SK-N-SH treated with all-trans-retinoic acid at 6 μM for 48 hours (cell line): ENCODE data around the gene RPL18A.

ENCODE experiments used
- ATAC-seq: fragments of 200-7000 bp; cut with Tn5 transposase; 3 replicates; pipeline ENCODE4 v1.9.1; 2020; ENCODE audit warnings: mild to moderate bottlenecking, moderate library complexity
- ARNTL ChIP-seq: fragments of 450-650 bp; formaldehyde crosslinking; IDR thresholded peaks from 2 replicates; pipeline ENCODE4 v1.5.0; 2020; ENCODE audit warnings: low read depth, mild to moderate bottlenecking, moderate library complexity, borderline replicate concordance
- BACH2 ChIP-seq: fragments of 250-450 bp; sonication (Bioruptor Pico); IDR thresholded peaks from 2 replicates; pipeline ENCODE4 v1.9.0; 2021; ENCODE audit warnings: mild to moderate bottlenecking, borderline replicate concordance
- CSDC2 ChIP-seq: fragments of 250-450 bp; sonication (Bioruptor Pico); IDR thresholded peaks from 2 replicates; pipeline ENCODE4 v1.5.0; 2020; ENCODE audit warnings: mild to moderate bottlenecking, moderate library complexity
- ESRRG ChIP-seq: fragments of 250-450 bp; sonication (Bioruptor Pico); IDR thresholded peaks from 2 replicates; pipeline ENCODE4 v1.6.1; 2021; ENCODE audit warnings: mild to moderate bottlenecking
- ISL1 ChIP-seq: fragments of 250-450 bp; sonication (Bioruptor Pico); IDR thresholded peaks from 2 replicates; pipeline ENCODE4 v2.1.2; 2022; ENCODE audit warnings: mild to moderate bottlenecking, moderate library complexity
- OSR1 ChIP-seq: fragments of 250-450 bp; sonication (Bioruptor Pico); IDR thresholded peaks from 2 replicates; pipeline ENCODE4 v1.8.0; 2022; ENCODE audit warnings: moderate library complexity, mild to moderate bottlenecking, inconsistent platforms
- RARB ChIP-seq: fragments of 250-450 bp; sonication (Bioruptor Pico); IDR thresholded peaks from 2 replicates; pipeline ENCODE4 v1.8.0; 2021; ENCODE audit warnings: mild to moderate bottlenecking, moderate library complexity
- SNAI2 ChIP-seq: fragments of 250-450 bp; sonication (Bioruptor Pico); IDR thresholded peaks from 2 replicates; pipeline ENCODE4 v1.5.0; 2020; ENCODE audit warnings: mild to moderate bottlenecking, moderate library complexity
- TCF4 ChIP-seq: fragments of 250-450 bp; sonication (Bioruptor Pico); IDR thresholded peaks from 2 replicates; pipeline ENCODE4 v1.8.0; 2021; ENCODE audit warnings: mild to moderate bottlenecking, moderate library complexity, borderline replicate concordance
- TOX ChIP-seq: fragments of 250-450 bp; sonication (Bioruptor Pico); IDR thresholded peaks from 2 replicates; pipeline ENCODE4 v1.8.0; 2021; ENCODE audit warnings: mild to moderate bottlenecking, moderate library complexity, borderline replicate concordance
- ZC3H10 ChIP-seq: fragments of 250-450 bp; sonication (Bioruptor Pico); IDR thresholded peaks from 2 replicates; pipeline ENCODE4 v1.5.1; 2021; ENCODE audit warnings: mild to moderate bottlenecking, moderate library complexity
- ZFP3 ChIP-seq: fragments of 250-450 bp; sonication (Bioruptor Pico); IDR thresholded peaks from 2 replicates; pipeline ENCODE4 v1.5.0; 2020; ENCODE audit warnings: mild to moderate bottlenecking, moderate library complexity
- ZFP30 ChIP-seq: fragments of 450-650 bp; formaldehyde crosslinking; IDR thresholded peaks from 2 replicates; pipeline ENCODE4 v1.5.0; 2022; ENCODE audit warnings: mild to moderate bottlenecking, moderate library complexity
- ZNF565 ChIP-seq: fragments of 450-650 bp; formaldehyde crosslinking; conservative IDR thresholded peaks from 2 replicates; pipeline ENCODE4 v1.5.0; 2020; ENCODE audit warnings: low read depth, mild to moderate bottlenecking, moderate library complexity
- ZNF70 ChIP-seq: fragments of 450-650 bp; formaldehyde crosslinking; IDR thresholded peaks from 2 replicates; pipeline ENCODE4 v1.5.0; 2020; ENCODE audit warnings: mild to moderate bottlenecking, moderate library complexity
- ZNF8 ChIP-seq: fragments of 450-650 bp; formaldehyde crosslinking; IDR thresholded peaks from 2 replicates; pipeline ENCODE4 v1.5.0; 2020; ENCODE audit warnings: mild to moderate bottlenecking, moderate library complexity
- TF ChIP-seq, protein P1 (sequence below): fragments of 250-450 bp; sonication (Bioruptor Pico); IDR thresholded peaks from 2 replicates; pipeline ENCODE4 v1.5.0; 2020; ENCODE audit warnings: mild to moderate bottlenecking, moderate library complexity
- TF ChIP-seq, protein P2 (sequence below): fragments of 250-450 bp; sonication (Bioruptor Pico); IDR thresholded peaks from 2 replicates; pipeline ENCODE4 v1.5.1; 2020; ENCODE audit warnings: low read depth, mild to moderate bottlenecking, moderate library complexity
- TF ChIP-seq, protein P3 (sequence below): fragments of 250-450 bp; sonication (Bioruptor Pico); IDR thresholded peaks from 2 replicates; pipeline ENCODE4 v1.8.0; 2021; ENCODE audit warnings: low read depth, mild to moderate bottlenecking, moderate library complexity, borderline replicate concordance

Gene RPL18A

DNA sequence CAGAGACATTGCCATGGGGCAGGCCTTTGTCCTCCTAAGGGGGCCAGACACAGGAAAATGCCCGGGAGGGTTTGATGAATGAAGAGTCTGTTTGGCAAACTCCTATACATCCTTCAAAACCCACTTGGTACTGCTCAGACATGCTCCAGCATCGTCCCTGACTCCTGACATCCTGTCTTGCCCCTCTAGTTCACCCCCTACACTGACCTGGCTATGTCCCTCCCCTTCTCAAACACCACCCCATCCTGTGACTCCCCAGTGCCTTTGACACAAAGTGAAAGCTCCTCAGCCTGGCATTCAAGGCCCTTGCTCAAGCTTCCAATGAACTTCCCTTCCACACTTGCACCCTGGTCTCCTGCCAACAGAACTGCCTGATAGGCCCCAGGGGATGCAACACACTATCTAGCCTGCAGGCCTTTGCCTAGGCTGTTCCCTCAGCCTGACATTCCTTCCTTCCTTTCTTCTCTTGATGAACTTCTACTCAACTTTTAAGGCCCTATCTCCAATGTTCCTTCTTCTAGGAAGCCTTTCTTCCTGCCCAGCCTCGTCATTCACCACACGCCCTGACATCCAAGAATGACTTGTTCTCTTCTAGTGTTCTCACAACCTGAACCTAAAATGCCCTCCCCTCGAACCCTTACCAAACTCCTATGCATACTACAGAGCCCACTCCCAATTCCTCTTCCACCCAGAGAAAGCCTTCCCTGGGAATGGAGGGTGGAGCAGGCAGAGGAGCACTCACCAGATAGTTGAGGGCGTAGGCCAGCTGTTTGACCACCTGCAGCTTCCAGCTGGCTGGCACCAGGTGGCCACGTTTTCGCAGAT is 24.3 kb upstream of the RPL18A start:
- ATAC-seq = no peak
- TF ChIP-seq ZFP3 (CRISPR knock-in tag) (peak; percentile 97), ZNF8 (CRISPR knock-in tag) (no peak), ZNF70 (CRISPR knock-in tag) (no peak)

DNA sequence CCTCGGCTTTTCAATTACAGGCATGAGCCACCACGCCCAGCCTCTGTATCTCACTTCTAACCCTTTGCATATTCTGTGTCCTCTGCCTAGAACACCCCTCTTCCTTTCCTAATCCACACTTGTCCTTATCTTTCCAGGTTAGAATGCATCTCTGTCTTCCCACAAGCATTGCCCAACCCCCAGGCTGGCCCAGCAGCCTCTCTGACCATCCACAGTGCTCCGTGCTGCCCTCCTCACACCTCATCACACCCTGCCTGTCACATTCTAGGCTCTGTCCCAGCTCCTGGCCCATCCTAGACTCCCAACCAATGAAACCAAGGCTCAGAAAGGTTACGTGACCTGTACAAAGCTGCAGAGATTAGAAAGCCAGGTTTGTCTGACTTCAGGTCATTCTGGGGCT is 23.2 kb upstream of the RPL18A start:
- TF ChIP-seq RARB (no peak), ESRRG (CRISPR knock-in tag) (no peak), ZNF565 (no peak), ZC3H10 (CRISPR knock-in tag) (no peak), CSDC2 (no peak), ZNF8 (CRISPR knock-in tag) (no peak), TCF4 (no peak), BACH2 (CRISPR knock-in tag) (no peak), ZFP3 (CRISPR knock-in tag) (no peak), ARNTL (CRISPR knock-in tag) (no peak), TOX (CRISPR knock-in tag) (no peak), ZFP30 (CRISPR knock-in tag) (no peak), ZNF70 (CRISPR knock-in tag) (no peak), SNAI2 (CRISPR knock-in tag) (no peak)
- TF ChIP-seq, protein P1, sequence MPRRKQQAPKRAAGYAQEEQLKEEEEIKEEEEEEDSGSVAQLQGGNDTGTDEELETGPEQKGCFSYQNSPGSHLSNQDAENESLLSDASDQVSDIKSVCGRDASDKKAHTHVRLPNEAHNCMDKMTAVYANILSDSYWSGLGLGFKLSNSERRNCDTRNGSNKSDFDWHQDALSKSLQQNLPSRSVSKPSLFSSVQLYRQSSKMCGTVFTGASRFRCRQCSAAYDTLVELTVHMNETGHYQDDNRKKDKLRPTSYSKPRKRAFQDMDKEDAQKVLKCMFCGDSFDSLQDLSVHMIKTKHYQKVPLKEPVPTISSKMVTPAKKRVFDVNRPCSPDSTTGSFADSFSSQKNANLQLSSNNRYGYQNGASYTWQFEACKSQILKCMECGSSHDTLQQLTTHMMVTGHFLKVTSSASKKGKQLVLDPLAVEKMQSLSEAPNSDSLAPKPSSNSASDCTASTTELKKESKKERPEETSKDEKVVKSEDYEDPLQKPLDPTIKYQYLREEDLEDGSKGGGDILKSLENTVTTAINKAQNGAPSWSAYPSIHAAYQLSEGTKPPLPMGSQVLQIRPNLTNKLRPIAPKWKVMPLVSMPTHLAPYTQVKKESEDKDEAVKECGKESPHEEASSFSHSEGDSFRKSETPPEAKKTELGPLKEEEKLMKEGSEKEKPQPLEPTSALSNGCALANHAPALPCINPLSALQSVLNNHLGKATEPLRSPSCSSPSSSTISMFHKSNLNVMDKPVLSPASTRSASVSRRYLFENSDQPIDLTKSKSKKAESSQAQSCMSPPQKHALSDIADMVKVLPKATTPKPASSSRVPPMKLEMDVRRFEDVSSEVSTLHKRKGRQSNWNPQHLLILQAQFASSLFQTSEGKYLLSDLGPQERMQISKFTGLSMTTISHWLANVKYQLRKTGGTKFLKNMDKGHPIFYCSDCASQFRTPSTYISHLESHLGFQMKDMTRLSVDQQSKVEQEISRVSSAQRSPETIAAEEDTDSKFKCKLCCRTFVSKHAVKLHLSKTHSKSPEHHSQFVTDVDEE = no peak
- TF ChIP-seq, protein P2, sequence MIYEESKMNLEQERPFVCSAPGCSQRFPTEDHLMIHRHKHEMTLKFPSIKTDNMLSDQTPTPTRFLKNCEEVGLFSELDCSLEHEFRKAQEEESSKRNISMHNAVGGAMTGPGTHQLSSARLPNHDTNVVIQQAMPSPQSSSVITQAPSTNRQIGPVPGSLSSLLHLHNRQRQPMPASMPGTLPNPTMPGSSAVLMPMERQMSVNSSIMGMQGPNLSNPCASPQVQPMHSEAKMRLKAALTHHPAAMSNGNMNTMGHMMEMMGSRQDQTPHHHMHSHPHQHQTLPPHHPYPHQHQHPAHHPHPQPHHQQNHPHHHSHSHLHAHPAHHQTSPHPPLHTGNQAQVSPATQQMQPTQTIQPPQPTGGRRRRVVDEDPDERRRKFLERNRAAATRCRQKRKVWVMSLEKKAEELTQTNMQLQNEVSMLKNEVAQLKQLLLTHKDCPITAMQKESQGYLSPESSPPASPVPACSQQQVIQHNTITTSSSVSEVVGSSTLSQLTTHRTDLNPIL = no peak
- TF ChIP-seq, protein P3, sequence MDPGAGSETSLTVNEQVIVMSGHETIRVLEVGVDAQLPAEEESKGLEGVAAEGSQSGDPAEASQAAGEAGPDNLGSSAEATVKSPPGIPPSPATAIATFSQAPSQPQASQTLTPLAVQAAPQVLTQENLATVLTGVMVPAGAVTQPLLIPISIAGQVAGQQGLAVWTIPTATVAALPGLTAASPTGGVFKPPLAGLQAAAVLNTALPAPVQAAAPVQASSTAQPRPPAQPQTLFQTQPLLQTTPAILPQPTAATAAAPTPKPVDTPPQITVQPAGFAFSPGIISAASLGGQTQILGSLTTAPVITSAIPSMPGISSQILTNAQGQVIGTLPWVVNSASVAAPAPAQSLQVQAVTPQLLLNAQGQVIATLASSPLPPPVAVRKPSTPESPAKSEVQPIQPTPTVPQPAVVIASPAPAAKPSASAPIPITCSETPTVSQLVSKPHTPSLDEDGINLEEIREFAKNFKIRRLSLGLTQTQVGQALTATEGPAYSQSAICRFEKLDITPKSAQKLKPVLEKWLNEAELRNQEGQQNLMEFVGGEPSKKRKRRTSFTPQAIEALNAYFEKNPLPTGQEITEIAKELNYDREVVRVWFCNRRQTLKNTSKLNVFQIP = no peak
- ATAC-seq = no peak

DNA sequence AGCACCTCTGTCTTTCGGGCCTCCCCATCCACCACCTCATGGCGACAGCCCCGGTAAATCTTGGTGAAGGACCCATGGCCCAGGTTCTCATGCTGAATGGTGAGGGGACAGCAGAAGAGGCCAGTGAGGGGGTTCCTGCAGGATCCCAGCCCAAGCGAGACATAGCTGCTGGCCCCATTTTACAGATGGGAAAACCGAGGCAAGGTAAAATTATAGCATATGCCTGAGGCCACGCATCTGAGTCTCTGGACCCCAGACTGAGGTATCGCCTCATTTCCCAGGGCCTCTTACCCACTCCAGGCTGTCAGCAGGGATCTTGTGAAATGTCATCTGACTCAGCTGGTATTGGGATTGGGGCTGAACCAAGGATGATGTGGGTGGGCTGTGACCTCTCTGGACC is 21.7 kb upstream of the RPL18A start:
- TF ChIP-seq ARNTL (CRISPR knock-in tag) = no peak
- no peak for TF ChIP-seq RARB
- TF ChIP-seq ISL1 (CRISPR knock-in tag) = no peak
- no peak for TF ChIP-seq ZC3H10 (CRISPR knock-in tag)
- TF ChIP-seq ZNF70 (CRISPR knock-in tag) = no peak
- TF ChIP-seq, protein P2 = no peak
- TF ChIP-seq ESRRG (CRISPR knock-in tag) = no peak
- no peak for TF ChIP-seq ZNF565
- TF ChIP-seq OSR1 (CRISPR knock-in tag) = no peak
- TF ChIP-seq, all 23 proteins: peak for 0
- ATAC-seq = no peak

DNA sequence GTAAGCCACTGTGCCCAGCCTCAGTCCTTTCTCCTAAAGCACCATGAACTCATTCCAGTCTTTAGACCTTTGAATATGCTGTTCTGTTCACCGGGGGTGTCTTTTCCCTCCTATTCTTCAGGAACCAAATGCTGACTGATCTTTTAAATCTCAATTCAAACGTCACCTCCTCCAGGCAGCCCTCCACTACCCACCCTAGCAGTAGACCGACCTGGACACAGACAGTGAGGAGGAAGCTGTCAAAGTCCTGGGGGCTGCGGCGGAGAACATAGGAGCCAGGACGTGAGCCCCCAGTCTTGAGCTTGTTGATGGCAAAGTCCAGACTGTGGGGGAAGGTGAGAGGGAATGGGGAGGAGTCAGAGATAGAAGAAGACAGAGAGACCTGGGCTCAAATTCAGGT is 19.7 kb upstream of the RPL18A start:
- TF ChIP-seq, protein P3 = no peak
- TF ChIP-seq, protein P1 = no peak
- ATAC-seq = no peak
